ENCODE measurements around the gene TACR1.
"Not testable (repeated sequence)": the region's sequence is repeated elsewhere in the genome, so short reads cannot be mapped to it uniquely, and the experiment has no call there.

Gene TACR1

GRCh38 chr2:75199428-75200011 is at the start of gene TACR1:
TSS of gene TACR1 (minus strand) at chr2:75199520. CDS start at chr2:75198934, 586 bp downstream.
- H2AFZ ChIP-seq, result peak within 1 kb of the TSS; percentile 25
- peak within 1 kb of the TSS; percentile 82 for H3K4me2 ChIP-seq (ENCODE audit: low read length)
- no peaks in the 10 kb centered on the region for H3K36me3 ChIP-seq (ENCODE audit: control insufficient read depth, insufficient read depth, low read length)
- H3K9ac ChIP-seq, result no peak within 1 kb of the TSS
- H3K79me2 ChIP-seq, result no peaks in the 10 kb centered on the region
- H3K9me3 ChIP-seq (ENCODE audit: control insufficient read depth, low read length), result no peaks in the 10 kb centered on the region
- no peak within 1 kb of the TSS for H3K27ac ChIP-seq
- peak; percentile 30 for TF ChIP-seq CTCF (IDR thresholded peaks at IDR 0.05)
- H3K27me3 ChIP-seq (ENCODE audit: control insufficient read depth, insufficient read depth, low read length), result peaks cover 7% of the 10 kb centered on the region
- H3K4me1 ChIP-seq, result no peaks in the 10 kb centered on the region
- H3K4me3 ChIP-seq (ENCODE audit: low read depth, low read length), result peak within 1 kb of the TSS; percentile 34

GRCh38 chr2:75248581-75248980 is 49.3 kb upstream of the TACR1 start:
- H2AFZ ChIP-seq; H3K9ac ChIP-seq; H3K79me2 ChIP-seq; H3K27me3 ChIP-seq (ENCODE audit: control insufficient read depth, insufficient read depth, low read length); H3K4me3 ChIP-seq (ENCODE audit: low read depth, low read length); H3K36me3 ChIP-seq (ENCODE audit: control insufficient read depth, insufficient read depth, low read length); H3K27ac ChIP-seq; H3K4me1 ChIP-seq; H3K9me3 ChIP-seq (ENCODE audit: control insufficient read depth, low read length); H3K4me2 ChIP-seq (ENCODE audit: low read length): not testable (repeated sequence)

- H3K4me2 ChIP-seq (ENCODE audit: low read length), result no peak overlapping the region
- H3K4me1 ChIP-seq, result no peaks in the 10 kb centered on the region
- no peaks in the 10 kb centered on the region for H3K79me2 ChIP-seq
- TF ChIP-seq CTCF (IDR thresholded peaks at IDR 0.05), result no peak
- no peak overlapping the region for H3K4me3 ChIP-seq (ENCODE audit: low read depth, low read length)
- H3K36me3 ChIP-seq (ENCODE audit: control insufficient read depth, insufficient read depth, low read length), result no peaks in the 10 kb centered on the region
- no peaks in the 10 kb centered on the region for H3K27me3 ChIP-seq (ENCODE audit: control insufficient read depth, insufficient read depth, low read length)
- H2AFZ ChIP-seq, result no peak overlapping the region
- H3K27ac ChIP-seq, result no peak overlapping the region
- no peaks in the 10 kb centered on the region for H3K9me3 ChIP-seq (ENCODE audit: control insufficient read depth, low read length)
- H3K9ac ChIP-seq, result no peak overlapping the region
These were observed 47.3 kb upstream of the TACR1 start for GRCh38 chr2:75246441-75247167.

- H3K4me2 ChIP-seq (ENCODE audit: low read length), result no peak overlapping the region
- H3K79me2 ChIP-seq, result no peaks in the 10 kb centered on the region
These were observed 43.9 kb upstream of the TACR1 start for GRCh38 chr2:75243219-75243618.

GRCh38 chr2:75241696-75242095 is 42.4 kb upstream of the TACR1 start:
- Histone ChIP-seq H3K36me3 (ENCODE audit: control insufficient read depth, insufficient read depth, low read length) (no peaks in the 10 kb centered on the region), H3K4me3 (ENCODE audit: low read depth, low read length) (no peak overlapping the region), H3K27me3 (ENCODE audit: control insufficient read depth, insufficient read depth, low read length) (no peaks in the 10 kb centered on the region), H3K4me2 (ENCODE audit: low read length) (no peak overlapping the region), H2AFZ (no peak overlapping the region), H3K4me1 (no peaks in the 10 kb centered on the region), H3K9ac (no peak overlapping the region), H3K9me3 (ENCODE audit: control insufficient read depth, low read length) (no peaks in the 10 kb centered on the region), H3K79me2 (no peaks in the 10 kb centered on the region), H3K27ac (no peak overlapping the region)
- no peak for TF ChIP-seq CTCF (IDR thresholded peaks at IDR 0.05)

More at GRCh38 chr2:75243219-75243618, 43.9 kb upstream of the TACR1 start:
- Histone ChIP-seq H3K4me1 (no peaks in the 10 kb centered on the region), H3K36me3 (ENCODE audit: control insufficient read depth, insufficient read depth, low read length) (no peaks in the 10 kb centered on the region), H3K4me3 (ENCODE audit: low read depth, low read length) (no peak overlapping the region), H3K27ac (no peak overlapping the region), H3K9me3 (ENCODE audit: control insufficient read depth, low read length) (no peaks in the 10 kb centered on the region), H2AFZ (no peak overlapping the region), H3K9ac (no peak overlapping the region), H3K27me3 (ENCODE audit: control insufficient read depth, insufficient read depth, low read length) (no peaks in the 10 kb centered on the region)
- TF ChIP-seq CTCF (IDR thresholded peaks at IDR 0.05), result no peak

Data from parathyroid adenoma (tissue), 2 donors.